Measurements from ENCODE around the gene HS1BP3. TPM values are rescaled to one million over a fixed set of nuclear protein-coding genes. Genes with fewer than 3 reads are reported as not detected.

Gene HS1BP3
- total RNA-seq, 1 donor from 2014 or later: 8.9 TPM

DNA sequence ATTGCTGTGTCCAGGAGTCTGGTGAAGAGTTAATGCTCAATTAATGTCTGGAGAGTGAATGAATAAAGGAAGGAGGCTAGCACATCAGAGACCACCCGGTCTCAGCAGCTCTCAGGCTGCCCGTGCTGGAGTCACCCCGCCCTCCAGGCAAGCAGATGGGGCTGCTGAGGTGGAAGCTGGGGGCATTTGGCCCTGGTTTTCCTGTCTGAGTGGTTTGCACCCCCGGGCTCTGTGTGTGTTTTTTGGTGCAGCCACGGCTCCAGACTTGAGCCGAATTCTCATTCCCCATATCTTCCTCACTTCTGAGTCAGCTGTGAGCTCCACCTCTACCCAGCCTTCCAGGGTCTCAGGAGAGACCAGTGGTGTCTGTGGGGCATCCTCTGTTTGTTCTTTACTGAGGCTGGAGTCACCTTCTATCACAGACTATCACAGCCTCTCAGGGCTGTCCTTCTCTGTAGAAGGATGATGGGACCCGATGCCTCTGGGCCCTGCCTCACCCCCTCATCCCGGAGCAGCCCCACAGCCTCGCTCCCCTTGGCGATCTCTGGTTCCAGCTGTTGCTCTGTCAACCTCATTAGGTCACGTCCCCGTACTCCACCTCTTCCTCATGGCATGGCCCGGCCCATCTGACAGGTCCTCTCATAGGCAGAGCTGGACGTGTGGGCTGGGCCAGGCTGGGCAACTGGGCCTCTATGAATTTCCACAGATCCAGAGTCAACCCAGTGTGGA lies 60.8 kb downstream of the HS1BP3 start:
- Mint-ChIP-seq H3K36me3 (ENCODE audit: low read depth) (no peaks in the 10 kb centered on the region), H3K27me3 (peaks cover 1% of the 10 kb centered on the region), H3K4me1 (no peaks in the 10 kb centered on the region), H3K27ac (no peak overlapping the region), H3K4me3 (no peak overlapping the region), H3K9me3 (no peaks in the 10 kb centered on the region)
- intact Hi-C loops (cut with micrococcal nuclease): no loop called here
- DNase-seq: no peak

DNA sequence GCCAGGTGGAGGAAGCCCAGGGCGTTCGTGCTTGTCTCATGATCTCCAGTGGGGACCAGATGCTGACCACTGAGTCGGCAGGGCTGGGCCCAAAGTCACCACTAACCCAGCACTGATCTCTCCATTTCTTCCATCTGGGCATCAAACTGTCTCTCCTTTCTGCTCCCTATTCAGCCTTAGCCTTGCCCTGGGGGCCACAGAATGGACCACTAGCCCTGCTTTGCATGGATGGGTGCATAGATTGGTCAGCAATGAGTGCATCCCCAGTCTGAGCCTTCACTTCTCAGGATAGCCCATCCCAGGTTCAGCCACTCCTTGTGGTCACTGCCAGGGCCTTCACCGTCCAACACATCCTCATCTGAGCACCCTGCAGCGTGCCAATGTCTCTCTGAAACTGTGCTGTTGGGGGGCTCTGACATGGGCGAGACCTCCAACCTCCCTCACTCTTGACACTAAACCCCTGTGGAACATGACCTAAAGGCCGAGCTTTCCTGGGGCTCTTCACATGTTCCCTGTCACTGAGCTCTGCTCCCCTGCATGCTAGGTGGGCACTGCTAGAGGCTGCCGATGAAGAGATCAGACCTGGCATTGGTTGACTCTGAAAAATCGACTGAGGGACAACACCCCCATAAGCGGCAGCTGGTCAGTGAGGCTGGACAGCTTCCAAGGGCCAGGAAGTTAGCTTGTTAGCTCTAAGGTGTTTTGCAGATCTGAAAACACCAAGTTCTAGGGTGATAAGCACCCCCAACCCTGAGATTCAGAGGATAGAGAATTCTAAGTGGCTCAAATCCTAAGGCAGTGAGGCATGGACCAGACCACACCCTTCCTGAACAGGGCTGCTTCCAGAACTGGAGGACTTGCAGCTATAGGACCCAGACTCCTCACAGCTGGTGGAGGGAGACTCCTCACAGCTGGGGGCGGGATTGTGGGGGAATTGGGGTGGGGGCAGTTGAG lies 61.7 kb downstream of the HS1BP3 start:
- H3K36me3 Mint-ChIP-seq (ENCODE audit: low read depth): no peaks in the 10 kb centered on the region
- DNase-seq: no peak
- H3K27me3 Mint-ChIP-seq: peaks cover 1% of the 10 kb centered on the region
- H3K4me3 Mint-ChIP-seq: no peak overlapping the region
- no peak overlapping the region for H3K27ac Mint-ChIP-seq
- H3K9me3 Mint-ChIP-seq: no peaks in the 10 kb centered on the region
- H3K4me1 Mint-ChIP-seq: no peaks in the 10 kb centered on the region
- intact Hi-C loops (cut with micrococcal nuclease): no loop called here

DNA sequence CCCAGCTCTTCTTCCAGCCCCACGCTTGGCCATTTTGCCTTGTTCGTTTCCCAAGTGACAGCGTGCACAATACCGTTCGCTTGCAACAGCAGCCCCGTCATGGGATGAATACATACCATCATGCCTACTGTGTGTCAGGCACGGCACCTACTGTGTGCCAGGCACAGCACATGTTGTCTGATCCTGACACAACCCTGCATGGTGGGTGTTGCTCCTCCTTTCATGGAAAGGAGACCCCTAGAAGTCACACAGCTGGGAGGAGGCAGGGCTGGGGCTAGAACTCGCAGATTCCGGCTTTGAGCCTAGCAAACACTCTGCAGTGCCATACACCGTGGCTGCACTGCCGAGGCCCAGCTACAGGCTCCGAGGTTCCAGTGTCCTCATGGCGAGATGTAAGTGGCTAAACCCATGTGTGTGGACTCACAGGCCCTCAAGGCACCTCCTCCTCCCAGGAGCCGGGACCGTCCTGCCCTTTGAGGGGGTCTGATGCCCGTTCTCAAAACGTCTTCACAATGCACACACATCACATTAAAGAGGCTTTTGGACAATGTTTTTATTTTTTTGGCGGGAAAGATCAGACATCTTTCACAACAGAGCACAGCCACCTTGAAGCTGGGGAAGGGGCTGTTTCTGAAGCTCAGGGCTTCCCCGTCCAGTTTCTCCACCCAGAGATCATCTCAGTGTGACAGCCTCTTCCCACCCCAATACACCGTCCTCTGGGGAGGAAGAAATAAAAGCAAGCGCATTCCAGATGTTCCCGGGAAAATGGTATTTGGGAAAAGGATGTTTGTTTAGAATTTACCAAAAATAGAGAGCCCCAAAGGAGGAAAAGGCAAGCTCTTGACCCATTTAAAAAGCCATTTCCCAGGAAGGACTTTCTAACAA lies 64.9 kb downstream of the HS1BP3 start:
- no peaks in the 10 kb centered on the region for H3K9me3 Mint-ChIP-seq
- peaks cover 1% of the 10 kb centered on the region for H3K27me3 Mint-ChIP-seq
- H3K4me1 Mint-ChIP-seq: no peaks in the 10 kb centered on the region
- H3K4me3 Mint-ChIP-seq: no peak overlapping the region
- intact Hi-C loops (cut with micrococcal nuclease): no loop called here
- no peak overlapping the region for H3K27ac Mint-ChIP-seq
- no peaks in the 10 kb centered on the region for H3K36me3 Mint-ChIP-seq (ENCODE audit: low read depth)
- no peak for DNase-seq

DNA sequence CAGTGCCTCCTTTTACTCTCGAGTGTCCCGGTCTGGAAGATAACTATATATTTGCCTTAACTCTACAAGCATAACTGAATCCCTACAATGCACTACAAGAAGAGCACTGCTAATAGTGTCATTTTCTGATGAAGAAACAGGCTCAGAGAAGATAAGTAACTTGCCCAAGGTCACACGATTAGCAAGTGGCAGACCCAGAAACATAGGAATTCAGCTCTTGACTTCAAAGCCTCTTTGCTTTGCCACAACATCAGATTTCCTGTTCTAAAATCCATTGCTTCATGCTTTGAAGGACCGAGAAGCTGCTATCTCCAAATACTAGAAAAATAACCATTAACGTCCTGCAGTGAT lies 65.6 kb downstream of the HS1BP3 start:
- intact Hi-C loops (cut with micrococcal nuclease): no loop called here
- H3K9me3 Mint-ChIP-seq: no peaks in the 10 kb centered on the region

DNA sequence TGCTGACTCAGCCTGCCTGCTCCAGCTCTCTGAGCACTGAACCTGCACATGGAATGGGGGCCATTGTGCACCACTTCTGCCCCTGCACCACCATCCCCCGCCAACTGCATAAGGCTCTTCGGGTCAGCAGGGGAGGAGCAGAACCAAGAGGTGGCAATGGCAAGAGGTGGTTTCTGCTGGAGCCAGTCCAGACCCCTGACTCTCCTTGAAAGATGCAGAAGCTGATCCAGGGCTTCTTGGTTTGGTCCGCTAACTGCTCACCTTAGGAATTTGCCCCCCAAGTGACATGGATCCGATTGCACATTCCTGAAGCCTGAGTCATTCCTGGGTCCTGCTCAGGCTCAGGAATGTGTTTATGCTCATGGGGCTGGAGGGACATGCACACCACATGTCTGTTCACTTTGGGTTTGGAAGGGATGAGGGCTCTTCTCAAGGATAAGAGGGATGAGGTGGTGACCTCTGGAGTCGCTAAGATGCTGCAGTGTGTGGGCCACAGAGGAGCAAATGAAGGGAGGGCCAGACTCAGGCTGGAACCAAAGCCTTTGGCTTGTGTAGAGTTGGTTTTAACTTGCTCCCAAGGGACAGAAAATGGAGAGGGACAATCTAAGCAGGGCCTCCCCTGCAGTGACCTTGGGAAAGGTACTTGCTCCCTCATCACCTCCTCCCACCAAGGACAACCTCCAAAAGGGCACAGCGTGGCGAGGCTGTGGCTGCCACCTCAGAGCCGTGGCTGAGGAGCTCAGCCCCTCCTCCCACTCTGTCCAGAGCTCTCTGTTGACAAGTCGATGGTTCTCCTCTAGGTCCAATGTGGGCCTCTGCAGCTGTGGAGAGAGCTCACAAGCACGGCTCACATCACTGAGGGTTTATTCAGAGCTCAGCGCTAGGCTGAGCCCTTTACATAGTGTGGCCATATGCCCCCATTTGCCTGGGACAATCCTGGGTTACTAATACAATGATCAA lies 66.2 kb downstream of the HS1BP3 start:
- Mint-ChIP-seq H3K9me3 (no peaks in the 10 kb centered on the region), H3K27ac (no peak overlapping the region), H3K4me1 (peaks cover 5% of the 10 kb centered on the region), H3K36me3 (ENCODE audit: low read depth) (no peaks in the 10 kb centered on the region), H3K4me3 (no peak overlapping the region), H3K27me3 (peaks cover 1% of the 10 kb centered on the region)
- intact Hi-C loops (cut with micrococcal nuclease): no loop called here
- DNase-seq: no peak

More for the DNA sequence above, 65.6 kb downstream of the HS1BP3 start:
- Mint-ChIP-seq H3K36me3 (ENCODE audit: low read depth) (no peaks in the 10 kb centered on the region), H3K4me3 (no peak overlapping the region), H3K4me1 (peaks cover 3% of the 10 kb centered on the region), H3K27ac (no peak overlapping the region), H3K27me3 (peaks cover 1% of the 10 kb centered on the region)
- DNase-seq: no peak

DNA sequence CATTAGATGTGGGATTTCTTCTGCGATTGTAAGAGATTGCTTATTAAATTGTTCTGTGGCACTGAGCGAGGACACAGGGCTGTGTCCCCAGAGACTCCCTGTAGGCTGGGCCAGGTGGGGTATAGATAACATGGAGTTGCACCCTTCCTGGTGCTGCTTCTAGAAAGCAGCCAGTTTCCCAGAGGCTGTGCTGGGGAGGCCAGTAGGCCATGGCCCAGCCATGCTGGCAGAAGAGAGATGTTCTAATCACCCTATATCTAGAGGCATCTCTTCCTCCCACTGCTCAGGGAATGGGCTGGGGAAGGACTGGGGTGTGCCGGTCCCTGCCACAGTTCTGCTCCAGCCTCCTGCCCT lies 66.9 kb downstream of the HS1BP3 start:
- no peak for DNase-seq
- intact Hi-C loops (cut with micrococcal nuclease): no loop called here

DNA sequence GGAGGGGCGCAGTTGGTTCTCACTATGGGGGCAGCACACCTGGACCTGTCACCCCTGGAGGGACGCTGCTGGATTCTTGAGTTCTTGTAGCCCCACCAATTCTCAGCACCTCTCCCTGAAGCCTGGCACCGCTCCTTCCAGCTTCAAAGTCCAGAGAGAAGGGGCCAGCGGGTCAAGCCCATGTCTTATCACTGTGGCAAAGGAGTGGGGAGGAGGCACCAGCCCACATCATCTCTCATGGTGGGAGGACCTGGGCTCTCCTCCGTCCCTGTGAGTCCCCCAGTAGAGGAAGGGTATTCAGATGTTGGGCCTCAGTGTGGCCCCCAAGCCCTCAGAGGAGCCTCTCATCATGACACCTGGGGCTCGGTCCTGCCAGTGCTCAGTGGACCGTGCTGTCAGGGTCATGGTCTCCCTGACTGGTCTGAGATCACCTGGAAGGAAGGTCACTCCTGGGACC lies 67.4 kb downstream of the HS1BP3 start:
- no peak overlapping the region for H3K27ac Mint-ChIP-seq
- no peak for DNase-seq
- no peaks in the 10 kb centered on the region for H3K9me3 Mint-ChIP-seq
- no peak overlapping the region for H3K4me3 Mint-ChIP-seq
- intact Hi-C loops (cut with micrococcal nuclease): no loop called here
- H3K4me1 Mint-ChIP-seq: peaks cover 5% of the 10 kb centered on the region
- H3K36me3 Mint-ChIP-seq (ENCODE audit: low read depth): no peaks in the 10 kb centered on the region
- H3K27me3 Mint-ChIP-seq: peaks cover 1% of the 10 kb centered on the region

More for the DNA sequence above, 66.9 kb downstream of the HS1BP3 start:
- Mint-ChIP-seq H3K9me3 (no peaks in the 10 kb centered on the region), H3K4me1 (peaks cover 5% of the 10 kb centered on the region), H3K27ac (no peak overlapping the region), H3K27me3 (peaks cover 1% of the 10 kb centered on the region), H3K36me3 (ENCODE audit: low read depth) (no peaks in the 10 kb centered on the region), H3K4me3 (no peak overlapping the region)

DNA sequence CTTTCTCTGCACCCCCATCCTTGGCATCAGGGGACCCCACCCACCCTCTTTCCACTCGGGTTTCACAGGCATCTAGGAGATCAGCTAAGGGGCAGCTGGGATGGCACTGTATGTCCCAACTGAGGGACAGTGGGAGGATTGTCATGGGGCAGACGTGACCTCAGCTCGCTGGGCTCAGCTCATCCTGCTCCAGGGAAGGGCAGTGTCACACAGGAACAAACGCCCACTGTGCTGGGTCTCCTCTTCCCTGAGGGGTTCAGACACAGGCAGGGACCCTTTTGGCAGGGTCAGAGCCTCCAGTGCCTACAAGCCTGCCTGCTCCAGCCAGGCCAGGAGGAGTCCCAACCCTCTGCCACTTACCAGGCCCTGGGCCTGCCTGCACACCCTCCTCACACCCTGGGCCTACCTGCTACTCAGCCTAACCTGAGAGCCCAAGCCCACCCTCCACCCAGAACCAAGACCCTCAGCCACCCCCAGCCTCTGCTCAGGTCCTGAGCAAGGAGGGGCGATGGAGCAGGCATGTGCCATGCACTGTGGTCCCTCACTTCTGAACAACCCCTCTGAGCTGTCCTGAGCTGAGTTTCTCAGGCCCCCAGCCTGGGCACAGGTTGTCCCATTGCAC lies 68.2 kb downstream of the HS1BP3 start:
- intact Hi-C loops (cut with micrococcal nuclease): no loop called here
- H3K27ac Mint-ChIP-seq: no peak overlapping the region
- no peaks in the 10 kb centered on the region for H3K9me3 Mint-ChIP-seq
- H3K36me3 Mint-ChIP-seq (ENCODE audit: low read depth): no peaks in the 10 kb centered on the region
- H3K4me3 Mint-ChIP-seq: no peak overlapping the region
- no peak for DNase-seq
- peaks cover 5% of the 10 kb centered on the region for H3K4me1 Mint-ChIP-seq
- peaks cover 1% of the 10 kb centered on the region for H3K27me3 Mint-ChIP-seq

DNA sequence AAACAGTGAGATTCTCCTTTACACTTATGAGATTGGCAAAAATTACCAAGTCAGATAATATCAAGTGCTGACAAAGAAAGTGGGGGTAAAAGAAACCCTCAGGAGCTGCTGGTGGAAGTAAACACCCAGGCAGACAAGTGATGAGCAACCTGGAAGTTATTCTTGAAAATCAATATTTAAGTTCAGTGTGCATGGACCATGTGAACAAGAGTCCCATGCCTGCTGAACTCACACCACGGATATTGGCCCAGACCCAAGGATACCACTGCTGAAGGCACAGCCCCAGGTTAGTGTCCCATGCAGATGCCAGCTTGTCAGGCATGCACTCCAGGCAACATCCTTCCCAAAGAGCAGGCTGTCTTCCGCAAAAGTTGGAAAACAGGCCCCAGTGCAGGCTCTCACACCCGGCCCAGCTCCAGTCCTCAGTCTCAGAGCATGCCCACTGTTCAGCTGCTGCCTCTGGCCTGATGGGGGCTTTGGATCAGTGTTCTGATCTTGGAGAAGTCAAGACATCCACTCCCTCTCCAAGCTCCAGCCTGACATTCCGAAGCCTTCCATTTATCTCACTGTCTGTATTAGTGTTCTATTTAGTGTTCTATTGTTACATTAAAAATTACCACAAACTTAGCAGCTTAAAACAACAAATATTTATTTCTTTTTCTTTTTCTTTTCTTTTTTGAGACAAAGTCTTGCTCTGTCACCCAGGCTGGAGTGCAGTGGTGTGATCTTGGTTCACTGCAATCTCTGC lies 70.0 kb downstream of the HS1BP3 start:
- no peak overlapping the region for H3K4me3 Mint-ChIP-seq

DNA sequence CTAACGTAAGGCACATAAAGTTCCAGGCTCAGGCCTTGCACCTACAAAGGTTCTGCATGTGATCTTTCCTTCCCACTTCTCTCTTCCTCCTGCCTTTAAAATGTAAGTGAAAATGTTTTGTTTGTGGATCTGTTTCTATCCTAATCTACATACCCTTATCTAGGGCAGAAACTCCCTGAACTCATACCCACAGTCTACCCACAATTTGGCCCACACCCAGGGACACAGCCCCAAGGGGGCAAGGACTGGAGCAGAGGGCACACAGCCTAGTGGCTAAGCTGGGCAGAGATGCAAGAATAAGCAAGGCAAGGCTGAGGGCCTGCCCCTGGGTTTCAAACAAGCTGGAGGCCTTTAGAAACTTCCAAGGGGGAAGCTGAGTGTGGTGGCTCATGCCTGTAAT lies 71.0 kb downstream of the HS1BP3 start:
- intact Hi-C loops (cut with micrococcal nuclease): loop anchor here (5.0 kb wide), 1 partner anchor 123 kb away; no protein-coding TSS in a partner anchor

More for the DNA sequence above, 70.0 kb downstream of the HS1BP3 start:
- no peak for DNase-seq
- peaks cover 7% of the 10 kb centered on the region for H3K9me3 Mint-ChIP-seq
- intact Hi-C loops (cut with micrococcal nuclease): no loop called here
- no peaks in the 10 kb centered on the region for H3K36me3 Mint-ChIP-seq (ENCODE audit: low read depth)
- H3K4me1 Mint-ChIP-seq: peaks cover 21% of the 10 kb centered on the region
- no peak overlapping the region for H3K27ac Mint-ChIP-seq
- no peaks in the 10 kb centered on the region for H3K27me3 Mint-ChIP-seq

DNA sequence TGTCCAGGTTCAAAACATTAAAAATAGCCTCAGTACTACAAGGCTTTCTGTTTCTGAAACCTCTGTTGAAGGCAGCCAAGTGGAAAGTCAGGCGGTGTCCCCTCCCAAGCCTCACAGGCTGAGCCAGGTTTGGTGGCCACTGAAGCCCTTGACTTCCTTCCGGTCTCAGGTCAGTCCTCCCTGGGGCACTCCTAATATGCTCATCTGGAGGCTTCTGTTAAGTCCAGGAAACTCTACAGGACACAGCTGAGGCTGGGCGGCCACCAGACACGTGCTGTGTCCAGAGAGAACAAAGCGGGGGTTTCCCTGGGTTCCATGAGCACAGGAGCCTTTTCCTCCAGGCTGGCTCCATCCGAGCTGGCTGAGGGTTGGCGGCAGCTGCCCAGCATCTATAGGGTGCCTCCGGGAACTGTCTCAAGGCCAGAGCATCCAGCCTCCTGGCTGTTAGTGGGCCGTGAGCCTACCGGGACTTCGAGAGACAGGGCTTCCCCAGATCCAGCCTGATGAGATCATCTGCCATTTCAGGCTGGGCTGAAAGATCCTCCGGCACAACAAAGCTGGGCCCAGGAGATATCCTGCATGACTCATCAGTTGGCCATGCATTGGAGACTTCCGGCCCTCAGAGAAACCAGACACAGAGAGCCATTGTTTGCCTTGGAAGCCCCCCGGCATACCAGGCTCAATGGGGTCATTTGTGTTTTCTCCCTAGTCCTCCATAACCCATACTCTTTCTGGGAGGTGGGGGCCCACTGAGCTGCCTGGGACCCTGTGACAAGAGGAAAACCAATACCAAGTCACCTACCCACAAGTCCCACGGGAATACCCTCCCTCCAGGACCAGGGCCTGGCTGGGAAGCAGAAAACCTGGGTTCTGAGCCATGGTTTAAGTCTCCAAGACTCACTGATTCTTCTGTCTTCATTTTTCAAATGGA lies 71.7 kb downstream of the HS1BP3 start:
- Mint-ChIP-seq H3K36me3 (ENCODE audit: low read depth) (no peaks in the 10 kb centered on the region), H3K27ac (no peak overlapping the region), H3K9me3 (peaks cover 7% of the 10 kb centered on the region), H3K4me3 (no peak overlapping the region), H3K4me1 (peaks cover 25% of the 10 kb centered on the region), H3K27me3 (no peaks in the 10 kb centered on the region)
- intact Hi-C loops (cut with micrococcal nuclease): loop anchor here (5.0 kb wide), 1 partner anchor 122 kb away; no protein-coding TSS in a partner anchor
- no peak for DNase-seq

More for the DNA sequence above, 71.0 kb downstream of the HS1BP3 start:
- peaks cover 22% of the 10 kb centered on the region for H3K4me1 Mint-ChIP-seq
- peaks cover 7% of the 10 kb centered on the region for H3K9me3 Mint-ChIP-seq
- H3K27ac Mint-ChIP-seq: peak overlapping the region; percentile 27
- no peaks in the 10 kb centered on the region for H3K36me3 Mint-ChIP-seq (ENCODE audit: low read depth)
- no peak for DNase-seq
- H3K4me3 Mint-ChIP-seq: no peak overlapping the region
- no peaks in the 10 kb centered on the region for H3K27me3 Mint-ChIP-seq

All from activated CD4-positive, alpha-beta T cell treated with anti-CD3 and anti-CD28 coated beads, Interleukin-2, amount 10 ng/mL, durations not matched to agents 24 days and 14 days (primary cell).